CD4-positive, alpha-beta T cell treated with Interleukin-15 for 4 hours (primary cell): ENCODE measurements around the gene PCDHB16.
"Not testable (repeated sequence)": the region's sequence is repeated elsewhere in the genome, so short reads cannot be mapped to it uniquely, and the experiment has no call there.

Experiments
- DNase-seq: peaks from one replicate; pipeline ENCODE4 v3.0.0-alpha.2; 2020; ENCODE audit warnings: low spot score

Gene PCDHB16

GRCh38 chr5:141182248-141182647 is at the start of gene PCDHB16:
Gene PCDHB16, plus strand, starts transcription at chr5:141182387. Its CDS starts 173 bp downstream, at chr5:141182560.
- DNase-seq = no peak

GRCh38 chr5:141135030-141135717 is 47.0 kb upstream of the PCDHB16 start, which contains the start of gene PCDHB5:
Gene PCDHB5, plus strand, starts transcription at chr5:141135206. Its CDS starts 229 bp downstream, at chr5:141135435.
- DNase-seq = no peak

- DNase-seq = no peak
Observed at GRCh38 chr5:141135718-141136266, 46.4 kb upstream of the PCDHB16 start.

DNA sequence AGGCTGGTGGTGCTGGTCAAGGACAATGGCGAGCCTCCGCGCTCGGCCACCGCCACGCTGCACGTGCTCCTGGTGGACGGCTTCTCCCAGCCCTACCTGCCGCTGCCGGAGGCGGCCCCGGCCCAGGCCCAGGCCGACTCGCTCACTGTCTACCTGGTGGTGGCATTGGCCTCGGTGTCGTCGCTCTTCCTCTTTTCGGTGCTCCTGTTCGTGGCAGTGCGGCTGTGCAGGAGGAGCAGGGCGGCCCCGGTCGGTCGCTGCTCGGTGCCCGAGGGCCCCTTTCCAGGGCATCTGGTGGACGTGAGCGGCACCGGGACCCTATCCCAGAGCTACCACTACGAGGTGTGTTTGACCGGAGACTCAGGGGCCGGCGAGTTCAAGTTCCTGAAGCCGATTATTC is 44.8 kb upstream of the PCDHB16 start:
- not testable (repeated sequence) for DNase-seq

GRCh38 chr5:141149812-141150211 is 32.4 kb upstream of the PCDHB16 start, which contains the start of gene PCDHB6:
Gene PCDHB6, plus strand, starts transcription at chr5:141150057. Its CDS starts 201 bp downstream, at chr5:141150258.
- DNase-seq = no peak

DNA sequence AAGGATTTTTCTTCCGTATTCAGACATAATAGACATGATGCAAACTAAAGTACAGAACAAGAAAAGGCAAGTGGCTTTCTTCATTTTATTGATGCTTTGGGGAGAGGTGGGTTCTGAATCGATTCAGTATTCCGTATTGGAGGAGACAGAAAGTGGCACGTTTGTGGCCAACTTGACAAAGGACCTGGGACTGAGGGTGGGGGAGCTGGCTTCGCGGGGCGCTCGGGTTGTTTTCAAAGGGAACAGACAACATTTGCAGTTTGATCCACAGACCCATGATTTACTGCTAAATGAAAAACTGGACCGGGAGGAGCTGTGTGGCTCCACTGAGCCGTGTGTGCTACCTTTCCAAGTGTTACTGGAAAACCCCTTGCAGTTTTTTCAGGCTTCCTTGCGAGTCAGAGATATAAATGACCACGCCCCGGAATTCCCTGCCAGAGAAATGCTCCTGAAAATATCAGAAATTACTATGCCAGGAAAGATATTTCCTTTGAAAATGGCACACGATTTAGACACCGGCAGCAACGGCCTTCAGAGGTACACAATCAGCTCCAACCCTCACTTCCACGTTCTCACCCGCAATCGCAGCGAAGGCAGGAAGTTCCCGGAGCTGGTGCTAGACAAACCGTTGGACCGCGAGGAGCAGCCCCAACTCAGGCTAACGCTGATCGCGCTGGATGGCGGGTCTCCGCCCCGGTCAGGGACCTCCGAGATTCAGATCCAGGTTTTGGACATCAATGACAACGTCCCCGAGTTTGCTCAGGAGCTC is 31.8 kb upstream of the PCDHB16 start:
- DNase-seq = no peak

- DNase-seq = no peak
Observed at GRCh38 chr5:141150993-141151325, 31.2 kb upstream of the PCDHB16 start.

GRCh38 chr5:141151632-141152031 is 30.6 kb upstream of the PCDHB16 start:
- DNase-seq = not testable (repeated sequence)

DNA sequence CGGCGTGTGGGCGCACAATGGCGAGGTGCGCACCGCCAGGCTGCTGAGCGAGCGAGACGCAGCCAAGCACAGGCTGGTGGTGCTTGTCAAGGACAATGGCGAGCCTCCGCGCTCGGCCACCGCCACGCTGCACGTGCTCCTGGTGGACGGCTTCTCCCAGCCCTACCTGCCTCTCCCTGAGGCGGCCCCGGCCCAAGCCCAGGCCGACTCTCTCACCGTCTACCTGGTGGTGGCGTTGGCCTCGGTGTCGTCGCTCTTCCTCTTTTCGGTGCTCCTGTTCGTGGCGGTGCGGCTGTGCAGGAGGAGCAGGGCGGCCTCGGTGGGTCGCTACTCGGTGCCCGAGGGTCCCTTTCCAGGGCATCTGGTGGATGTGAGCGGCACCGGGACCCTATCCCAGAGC is 30.1 kb upstream of the PCDHB16 start:
- DNase-seq = not testable (repeated sequence)

DNA sequence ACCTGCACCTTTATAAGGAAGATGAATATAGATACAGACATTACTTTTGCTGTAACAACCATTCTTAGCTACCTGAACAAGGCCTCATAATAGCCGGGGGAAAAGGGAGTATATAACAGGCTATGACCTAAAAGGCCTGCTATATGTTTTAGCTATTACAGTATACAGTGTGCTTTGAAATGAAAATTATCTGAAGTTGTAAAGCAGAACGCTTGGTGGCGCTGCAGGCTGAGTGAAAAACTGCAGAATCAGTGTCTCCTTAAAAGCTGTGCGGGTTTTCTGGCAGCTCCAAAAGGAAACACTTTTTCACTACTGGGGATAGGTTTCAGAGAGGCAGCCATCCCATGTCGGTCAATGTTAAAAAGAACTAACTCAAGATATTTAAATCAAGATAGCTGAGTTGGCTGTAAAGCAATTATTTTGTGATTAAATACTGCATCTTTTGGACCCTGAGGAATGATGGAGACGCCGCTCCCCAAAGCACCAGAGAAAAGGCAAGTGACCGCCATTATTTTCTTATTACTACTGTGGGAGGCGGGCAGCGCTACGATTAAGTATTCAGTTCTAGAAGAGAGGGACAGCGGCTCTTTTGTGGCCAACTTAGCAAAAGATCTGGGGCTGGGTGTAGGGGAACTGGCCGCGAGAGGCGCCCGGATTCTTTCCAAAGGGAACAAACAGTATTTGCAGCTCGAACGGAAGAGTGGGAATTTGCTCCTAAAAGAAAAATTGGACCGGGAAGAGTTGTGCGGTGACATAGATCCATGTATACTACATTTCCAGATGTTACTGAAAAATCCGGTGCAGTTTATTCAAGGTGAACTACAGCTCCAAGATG is 26.4 kb upstream of the PCDHB16 start:
- no peak for DNase-seq

GRCh38 chr5:141157356-141157755 is 24.8 kb upstream of the PCDHB16 start:
- DNase-seq = not testable (repeated sequence)

DNA sequence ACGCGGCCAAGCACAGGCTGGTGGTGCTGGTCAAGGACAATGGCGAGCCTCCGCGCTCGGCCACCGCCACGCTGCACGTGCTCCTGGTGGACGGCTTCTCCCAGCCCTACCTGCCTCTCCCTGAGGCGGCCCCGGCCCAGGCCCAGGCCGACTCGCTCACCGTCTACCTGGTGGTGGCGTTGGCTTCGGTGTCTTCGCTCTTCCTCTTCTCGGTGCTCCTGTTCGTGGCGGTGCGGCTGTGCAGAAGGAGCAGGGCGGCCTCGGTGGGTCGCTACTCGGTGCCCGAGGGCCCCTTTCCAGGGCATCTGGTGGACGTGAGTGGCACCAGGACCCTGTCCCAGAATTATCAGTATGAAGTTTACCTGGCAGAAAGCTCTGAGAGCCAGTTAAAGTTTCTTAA is 24.3 kb upstream of the PCDHB16 start:
- DNase-seq = not testable (repeated sequence)

- peak; percentile 15 for DNase-seq
Observed at GRCh38 chr5:141172381-141173204, 9.6 kb upstream of the PCDHB16 start, which contains the start of gene PCDHB7. Gene PCDHB7, plus strand, starts transcription at chr5:141172644. Its CDS starts 192 bp downstream, at chr5:141172836.

DNA sequence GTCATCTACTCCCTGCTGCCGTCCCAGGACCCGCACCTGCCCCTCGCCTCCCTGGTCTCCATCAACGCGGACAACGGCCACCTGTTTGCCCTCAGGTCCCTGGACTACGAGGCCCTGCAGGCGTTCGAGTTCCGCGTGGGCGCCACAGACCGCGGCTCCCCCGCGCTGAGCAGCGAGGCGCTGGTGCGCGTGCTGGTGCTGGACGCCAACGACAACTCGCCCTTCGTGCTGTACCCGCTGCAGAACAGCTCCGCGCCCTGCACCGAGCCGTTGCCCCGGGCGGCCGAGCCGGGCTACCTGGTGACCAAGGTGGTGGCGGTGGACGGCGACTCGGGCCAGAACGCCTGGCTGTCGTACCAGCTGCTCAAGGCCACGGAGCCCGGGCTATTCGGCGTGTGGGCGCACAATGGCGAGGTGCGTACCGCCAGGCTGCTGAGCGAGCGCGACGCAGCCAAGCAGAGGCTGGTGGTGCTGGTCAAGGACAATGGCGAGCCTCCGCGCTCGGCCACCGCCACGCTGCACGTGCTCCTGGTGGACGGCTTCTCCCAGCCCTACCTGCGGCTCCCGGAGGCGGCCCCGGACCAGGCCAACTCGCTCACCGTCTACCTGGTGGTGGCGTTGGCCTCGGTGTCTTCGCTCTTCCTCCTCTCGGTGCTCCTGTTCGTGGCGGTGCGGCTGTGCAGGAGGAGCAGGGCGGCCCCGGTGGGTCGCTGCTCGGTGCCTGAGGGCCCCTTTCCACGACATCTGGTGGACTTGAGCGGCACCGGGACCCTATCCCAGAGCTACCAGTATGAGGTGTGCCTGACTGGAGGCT is 7.7 kb upstream of the PCDHB16 start:
- DNase-seq = not testable (repeated sequence)

DNA sequence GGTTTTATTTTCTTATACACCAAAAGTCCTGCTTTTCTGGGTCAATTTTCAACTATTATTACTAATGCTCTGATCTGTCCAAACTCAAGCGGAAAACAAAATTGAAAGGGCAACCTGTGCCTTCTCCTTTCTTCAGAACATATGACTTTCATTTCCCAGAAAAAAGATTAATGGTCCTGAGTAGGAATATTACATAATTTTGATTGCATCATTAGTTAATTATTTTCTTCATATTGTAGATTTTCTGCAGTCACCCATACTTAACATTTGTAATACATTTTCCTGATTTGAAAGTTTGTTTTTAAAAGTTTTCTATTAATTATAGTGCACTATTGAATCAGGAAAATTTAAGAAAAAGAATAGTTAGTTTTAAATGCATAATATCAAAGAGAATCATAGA is 6.3 kb upstream of the PCDHB16 start:
- DNase-seq = no peak

GRCh38 chr5:141177577-141178191 is 4.5 kb upstream of the PCDHB16 start, which contains the start of gene PCDHB8:
Gene PCDHB8, plus strand, starts transcription at chr5:141177790. Its CDS starts 245 bp downstream, at chr5:141178035.
- DNase-seq = not testable (repeated sequence)

DNA sequence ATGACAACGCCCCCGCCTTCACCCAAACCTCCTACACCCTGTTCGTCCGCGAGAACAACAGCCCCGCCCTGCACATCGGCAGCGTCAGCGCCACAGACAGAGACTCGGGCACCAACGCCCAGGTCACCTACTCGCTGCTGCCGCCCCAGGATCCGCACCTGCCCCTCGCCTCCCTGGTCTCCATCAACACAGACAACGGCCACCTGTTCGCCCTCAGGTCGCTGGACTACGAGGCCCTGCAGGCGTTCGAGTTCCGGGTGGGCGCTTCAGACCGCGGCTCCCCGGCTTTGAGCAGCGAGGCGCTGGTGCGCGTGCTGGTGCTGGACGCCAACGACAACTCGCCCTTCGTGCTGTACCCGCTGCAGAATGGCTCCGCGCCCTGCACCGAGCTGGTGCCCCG is 2.8 kb upstream of the PCDHB16 start:
- not testable (repeated sequence) for DNase-seq

- not testable (repeated sequence) for DNase-seq
Observed at GRCh38 chr5:141179876-141180275, 2.3 kb upstream of the PCDHB16 start.

- no peak for DNase-seq
Observed at GRCh38 chr5:141180313-141180712, 1.9 kb upstream of the PCDHB16 start.
